CD14-positive monocyte (primary cell): ENCODE data around the gene DNAJC5. TPM values are rescaled to one million over a fixed set of nuclear protein-coding genes. Genes with fewer than 3 reads are reported as not detected.
A peak's percentile ranks its signal among the peaks of the same experiment; 100 is the strongest.

ENCODE experiments used
- DNase-seq, 3 donors: peaks; one replicate each; pipeline ENCODE4 v3.0.0-alpha.2; 2011 to 2022
- H2AFZ ChIP-seq: 2 replicates; pipeline ENCODE4 v1.6.0; 2012; ENCODE audit warnings: mild to moderate bottlenecking, low read depth, low read length, inconsistent platforms; ENCODE audit not compliant: insufficient read depth, poor library complexity, severe bottlenecking
- H3K27ac ChIP-seq, 2 donors: 1 replicate in 1 of 2; 2 replicates in 1 of 2; pipeline ENCODE4 v1.5.1; 2012 to 2013; ENCODE audit warnings: low read length in 2 of 2, control low read depth in 1 of 2, inconsistent platforms in 1 of 2, low read depth in 1 of 2, mild to moderate bottlenecking in 1 of 2
- H3K27me3 ChIP-seq, 2 donors: one replicate each; pipeline versions ENCODE4 v1.6.0 to v1.6.1; 2011 to 2013; ENCODE audit warnings: low read length in 2 of 2; ENCODE audit not compliant: control insufficient read depth in 2 of 2, insufficient read depth in 2 of 2
- H3K36me3 ChIP-seq, 2 donors: replicated peaks in 1 of 2; 1 replicate in 1 of 2; 2 replicates in 1 of 2; pipeline versions ENCODE4 v1.5.1 to v1.6.1; 2012 to 2013; ENCODE audit warnings: low read length in 2 of 2, control low read depth in 1 of 2, inconsistent platforms in 1 of 2, mild to moderate bottlenecking in 1 of 2; ENCODE audit not compliant: insufficient read depth in 2 of 2, control insufficient read depth in 1 of 2
- H3K4me1 ChIP-seq, 2 donors: 1 replicate in 1 of 2; 2 replicates in 1 of 2; pipeline versions ENCODE4 v1.5.1 to v1.6.1; 2012 to 2013; ENCODE audit warnings: low read length in 2 of 2, control low read depth in 1 of 2, inconsistent platforms in 1 of 2, mild to moderate bottlenecking in 1 of 2, moderate library complexity in 1 of 2; ENCODE audit not compliant: insufficient read depth in 2 of 2, control insufficient read depth in 1 of 2
- H3K4me2 ChIP-seq: replicated peaks from 2 replicates; pipeline ENCODE3; 2012; ENCODE audit warnings: low read length, moderate library complexity, mild to moderate bottlenecking; ENCODE audit not compliant: poor library complexity, severe bottlenecking; ENCODE audit errors: extremely low read depth
- H3K4me3 ChIP-seq, 3 experiments: fragments of 200-600 bp in 1 of 3; sonication (generic) in 1 of 3; replicated peaks in 1 of 3; 1 replicate in 2 of 3; 2 replicates in 1 of 3; pipeline ENCODE4 v1.5.1; 2011 to 2013; ENCODE audit warnings: low read length in 3 of 3, mild to moderate bottlenecking in 3 of 3, control low read depth in 2 of 3, low read depth in 2 of 3, inconsistent platforms in 1 of 3, moderate library complexity in 1 of 3
- H3K79me2 ChIP-seq: 2 replicates; pipeline ENCODE4 v1.6.0; 2012; ENCODE audit warnings: mild to moderate bottlenecking, control low read depth, inconsistent platforms, low read length, moderate library complexity; ENCODE audit not compliant: insufficient read depth
- H3K9ac ChIP-seq: 2 replicates; pipeline ENCODE4 v1.6.0; 2017; ENCODE audit warnings: low read length, mild to moderate bottlenecking; ENCODE audit not compliant: insufficient read depth, poor library complexity, severe bottlenecking
- H3K9me3 ChIP-seq, 2 donors: replicated peaks in 1 of 2; 1 replicate in 1 of 2; 2 replicates in 1 of 2; pipeline versions ENCODE4 v1.5.1 to v1.6.1; 2012 to 2013; ENCODE audit warnings: low read length in 2 of 2, control low read depth in 1 of 2; ENCODE audit not compliant: control insufficient read depth in 1 of 2, insufficient read depth in 1 of 2
- H4K20me1 ChIP-seq: 2 replicates; pipeline ENCODE4 v1.6.0; 2012; ENCODE audit warnings: mild to moderate bottlenecking, low read length, control low read depth, moderate library complexity; ENCODE audit not compliant: insufficient read depth
- H3K27ac Mint-ChIP-seq, 7 donors: one replicate each; pipeline ENCODE4 v1.8.0; 2020; ENCODE audit warnings: mild to moderate bottlenecking in 7 of 7, mixed read lengths in 7 of 7, moderate library complexity in 6 of 7, inconsistent platforms in 2 of 7
- H3K27me3 Mint-ChIP-seq, 3 donors: one replicate each; pipeline ENCODE4 v1.8.0; 2021 to 2022; ENCODE audit warnings: low read depth in 3 of 3, mild to moderate bottlenecking in 3 of 3, mixed read lengths in 3 of 3, moderate library complexity in 3 of 3, inconsistent platforms in 1 of 3
- H3K36me3 Mint-ChIP-seq, 2 donors: one replicate each; pipeline ENCODE4 v1.8.0; 2020; ENCODE audit warnings: mixed read lengths in 2 of 2, inconsistent platforms in 1 of 2, mild to moderate bottlenecking in 1 of 2
- H3K4me1 Mint-ChIP-seq: one replicate; pipeline ENCODE4 v1.8.0; 2020; ENCODE audit warnings: mild to moderate bottlenecking, mixed read lengths
- H3K4me3 Mint-ChIP-seq, 2 donors: one replicate each; pipeline ENCODE4 v1.8.0; 2020; ENCODE audit warnings: mild to moderate bottlenecking in 2 of 2, mixed read lengths in 2 of 2, moderate library complexity in 1 of 2
- H3K9me3 Mint-ChIP-seq, 7 donors: one replicate each; pipeline ENCODE4 v1.8.0; 2020 to 2022; ENCODE audit warnings: mixed read lengths in 7 of 7, mild to moderate bottlenecking in 6 of 7, moderate library complexity in 6 of 7, inconsistent platforms in 2 of 7
- CTCF ChIP-seq: fragments of 200-600 bp; IDR thresholded peaks from one replicate; pipeline ENCODE4 v1.8.0; 2022; ENCODE audit warnings: antibody characterized with exemption, mild to moderate bottlenecking
- WGBS: methylation state at CpG from one replicate; pipeline ENCODE4 v1.1.5; 2013; ENCODE audit warnings: missing lambda C conversion rate; ENCODE audit not compliant: insufficient coverage; 5-methylcytosine and 5-hydroxymethylcytosine counted together
- intact Hi-C, 2 donors: fragments of 100-400 bp; cut with micrococcal nuclease; formaldehyde crosslinking; loops; one replicate each; pipeline versions ENCODE4 v1.15.0 to v1.15.1; 2023
- polyA plus RNA-seq, 3 donors: library from polyadenylated mRNA; depleted of rRNA in 1 of 3; unstranded in 2 of 3; stranded (reverse) in 1 of 3; fragments of 300-500 nt in 2 of 3; fragments of >200 nt in 1 of 3; fragmentation: Illumina TruSeq in 2 of 3; gene quantifications; 1 replicate in 2 of 3; 2 replicates in 1 of 3; pipeline ENCODE4 v1.2.3, GENCODE V29; 2012 to 2021

The DNAJC5 gene
- polyA plus RNA-seq, 3 donors = 5.9 to 44.4 (median 7.4) TPM

- intact Hi-C loops = loop anchor here (1.0 to 10.0 kb wide), 6 partner anchors 9 to 329 kb away; partner anchors contain the start of gene PTK6 (in 1 of the 2)
- Mint-ChIP-seq H3K27me3 (peaks cover 0 to 7% (median 0%) of the 10 kb centered on the region in 3 donors), H3K9me3 (no peaks in the 10 kb centered on the region), H3K36me3 (peaks cover 22 to 53% of the 10 kb centered on the region in 2 donors), H3K4me3 (peak overlapping the region; percentile 92 to 94), H3K4me1 (peaks cover 57% of the 10 kb centered on the region), H3K27ac (peak overlapping the region; percentile 97 to 99 (median 98))
- peaks cover 63% of the 10 kb centered on the region for H3K79me2 ChIP-seq
- peak overlapping the region; percentile 99 for H3K9ac ChIP-seq
- peak; percentile 95 to 99 (median 97) for DNase-seq
- peak overlapping the region; percentile 83 for H3K4me2 ChIP-seq
- peak; percentile 80 for TF ChIP-seq CTCF
- no peaks in the 10 kb centered on the region for H3K27me3 ChIP-seq
- peaks cover 66 to 80% of the 10 kb centered on the region in 2 donors for H3K4me1 ChIP-seq
- H3K9me3 ChIP-seq = no peaks in the 10 kb centered on the region
- H2AFZ ChIP-seq = peak overlapping the region; percentile 26
- peak overlapping the region; percentile 63 to 97 (median 77) for H3K4me3 ChIP-seq
- peaks cover 16% of the 10 kb centered on the region for H4K20me1 ChIP-seq
- 0% methylated on average over 34 of the region's 38 CpGs for WGBS
- peak overlapping the region; percentile 99 for H3K27ac ChIP-seq
- H3K36me3 ChIP-seq = peaks cover 14 to 20% of the 10 kb centered on the region in 2 donors
Observed at GRCh38 chr20:63863798-63864544, 31.0 kb upstream of the DNAJC5 start.

- Histone ChIP-seq H4K20me1 (peaks cover 16% of the 10 kb centered on the region), H3K4me2 (peak overlapping the region; percentile 83), H3K4me3 (peak overlapping the region; percentile 63 to 97 (median 77)), H3K9me3 (no peaks in the 10 kb centered on the region), H3K79me2 (peaks cover 69% of the 10 kb centered on the region), H2AFZ (peak overlapping the region; percentile 26), H3K4me1 (peaks cover 60 to 78% of the 10 kb centered on the region in 2 donors), H3K27ac (peak overlapping the region; percentile 99), H3K9ac (peak overlapping the region; percentile 99), H3K36me3 (peaks cover 20 to 26% of the 10 kb centered on the region in 2 donors), H3K27me3 (no peaks in the 10 kb centered on the region)
- H3K9me3 Mint-ChIP-seq = no peaks in the 10 kb centered on the region
- WGBS = under 1% methylated on average over 15 of the region's 25 CpGs
- peaks cover 0 to 3% (median 0%) of the 10 kb centered on the region in 3 donors for H3K27me3 Mint-ChIP-seq
- no peak for DNase-seq
- peaks cover 54% of the 10 kb centered on the region for H3K4me1 Mint-ChIP-seq
- intact Hi-C loops = loop anchor here (1.0 to 10.0 kb wide), 6 partner anchors 9 to 330 kb away; partner anchors contain the start of gene PTK6 (in 1 of the 2)
- H3K4me3 Mint-ChIP-seq = peak overlapping the region; percentile 92 to 94
- H3K27ac Mint-ChIP-seq = peak overlapping the region; percentile 97 to 99 (median 98)
- peak; percentile 48 for TF ChIP-seq CTCF
- peaks cover 28 to 57% of the 10 kb centered on the region in 2 donors for H3K36me3 Mint-ChIP-seq
Observed at GRCh38 chr20:63864545-63864977, 30.4 kb upstream of the DNAJC5 start.
